SK-N-SH treated with all-trans-retinoic acid at 6 μM for 48 hours (cell line): ENCODE results near the gene PALLD.

Source experiments
- ATAC-seq: fragments of 200-7000 bp; cut with Tn5 transposase; 3 replicates; pipeline ENCODE4 v1.9.1; 2020; ENCODE audit warnings: mild to moderate bottlenecking, moderate library complexity
- ARNTL ChIP-seq: fragments of 450-650 bp; formaldehyde crosslinking; IDR thresholded peaks from 2 replicates; pipeline ENCODE4 v1.5.0; 2020; ENCODE audit warnings: low read depth, mild to moderate bottlenecking, moderate library complexity, borderline replicate concordance
- BACH2 ChIP-seq: fragments of 250-450 bp; sonication (Bioruptor Pico); IDR thresholded peaks from 2 replicates; pipeline ENCODE4 v1.9.0; 2021; ENCODE audit warnings: mild to moderate bottlenecking, borderline replicate concordance
- CSDC2 ChIP-seq: fragments of 250-450 bp; sonication (Bioruptor Pico); IDR thresholded peaks from 2 replicates; pipeline ENCODE4 v1.5.0; 2020; ENCODE audit warnings: mild to moderate bottlenecking, moderate library complexity
- ESRRG ChIP-seq: fragments of 250-450 bp; sonication (Bioruptor Pico); IDR thresholded peaks from 2 replicates; pipeline ENCODE4 v1.6.1; 2021; ENCODE audit warnings: mild to moderate bottlenecking
- ISL1 ChIP-seq: fragments of 250-450 bp; sonication (Bioruptor Pico); IDR thresholded peaks from 2 replicates; pipeline ENCODE4 v2.1.2; 2022; ENCODE audit warnings: mild to moderate bottlenecking, moderate library complexity
- OSR1 ChIP-seq: fragments of 250-450 bp; sonication (Bioruptor Pico); IDR thresholded peaks from 2 replicates; pipeline ENCODE4 v1.8.0; 2022; ENCODE audit warnings: moderate library complexity, mild to moderate bottlenecking, inconsistent platforms
- PPARA ChIP-seq: fragments of 250-450 bp; sonication (Bioruptor Pico); IDR thresholded peaks from 2 replicates; pipeline ENCODE4 v1.5.0; 2020; ENCODE audit warnings: mild to moderate bottlenecking, borderline replicate concordance
- SNAI2 ChIP-seq: fragments of 250-450 bp; sonication (Bioruptor Pico); IDR thresholded peaks from 2 replicates; pipeline ENCODE4 v1.5.0; 2020; ENCODE audit warnings: mild to moderate bottlenecking, moderate library complexity
- TCF4 ChIP-seq: fragments of 250-450 bp; sonication (Bioruptor Pico); IDR thresholded peaks from 2 replicates; pipeline ENCODE4 v1.8.0; 2021; ENCODE audit warnings: mild to moderate bottlenecking, moderate library complexity, borderline replicate concordance
- ZFP3 ChIP-seq: fragments of 250-450 bp; sonication (Bioruptor Pico); IDR thresholded peaks from 2 replicates; pipeline ENCODE4 v1.5.0; 2020; ENCODE audit warnings: mild to moderate bottlenecking, moderate library complexity
- ZFP30 ChIP-seq: fragments of 450-650 bp; formaldehyde crosslinking; IDR thresholded peaks from 2 replicates; pipeline ENCODE4 v1.5.0; 2022; ENCODE audit warnings: mild to moderate bottlenecking, moderate library complexity
- ZNF565 ChIP-seq: fragments of 450-650 bp; formaldehyde crosslinking; conservative IDR thresholded peaks from 2 replicates; pipeline ENCODE4 v1.5.0; 2020; ENCODE audit warnings: low read depth, mild to moderate bottlenecking, moderate library complexity
- ZNF70 ChIP-seq: fragments of 450-650 bp; formaldehyde crosslinking; IDR thresholded peaks from 2 replicates; pipeline ENCODE4 v1.5.0; 2020; ENCODE audit warnings: mild to moderate bottlenecking, moderate library complexity
- ZNF8 ChIP-seq: fragments of 450-650 bp; formaldehyde crosslinking; IDR thresholded peaks from 2 replicates; pipeline ENCODE4 v1.5.0; 2020; ENCODE audit warnings: mild to moderate bottlenecking, moderate library complexity
- TF ChIP-seq, protein P1 (sequence below): fragments of 250-450 bp; sonication (Bioruptor Pico); IDR thresholded peaks from 2 replicates; pipeline ENCODE4 v1.5.0; 2020; ENCODE audit warnings: mild to moderate bottlenecking, moderate library complexity
- TF ChIP-seq, protein P2 (sequence below): fragments of 250-450 bp; sonication (Bioruptor Pico); IDR thresholded peaks from 2 replicates; pipeline ENCODE4 v1.5.1; 2020; ENCODE audit warnings: low read depth, mild to moderate bottlenecking, moderate library complexity
- TF ChIP-seq, protein P3 (sequence below): fragments of 250-450 bp; sonication (Bioruptor Pico); IDR thresholded peaks from 2 replicates; pipeline ENCODE4 v1.5.1; 2021; ENCODE audit warnings: mild to moderate bottlenecking, moderate library complexity
- TF ChIP-seq, protein P4 (sequence below): fragments of 250-450 bp; sonication (Bioruptor Pico); IDR thresholded peaks from 2 replicates; pipeline ENCODE4 v1.8.0; 2021; ENCODE audit warnings: low read depth, mild to moderate bottlenecking, moderate library complexity, borderline replicate concordance

PALLD gene

DNA sequence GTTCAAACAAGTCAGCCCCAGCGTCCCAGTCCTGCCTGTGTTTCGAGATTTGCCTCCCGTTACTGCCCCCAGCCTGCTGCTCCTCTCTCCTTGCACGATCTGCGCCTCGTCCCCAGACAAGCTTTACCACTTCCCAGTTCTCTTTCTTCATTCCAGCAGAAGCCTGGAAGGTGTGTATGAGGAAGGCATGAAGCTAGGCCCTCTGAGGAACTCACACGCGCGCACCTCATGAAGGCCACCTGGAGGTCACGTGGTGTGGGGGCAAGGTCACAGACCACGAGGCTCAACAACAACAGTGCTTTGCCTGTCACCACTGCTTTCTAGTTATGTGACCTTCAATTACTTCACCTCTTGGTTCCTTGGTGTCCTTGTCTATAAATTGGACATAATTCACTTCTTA, 181.0 kb downstream of the PALLD start:
- no peak for ATAC-seq
- TF ChIP-seq ESRRG (CRISPR knock-in tag) (no peak), CSDC2 (CRISPR knock-in tag) (no peak), ZFP30 (no peak), SNAI2 (no peak), ZFP3 (CRISPR knock-in tag) (no peak), BACH2 (CRISPR knock-in tag) (no peak), ZNF565 (CRISPR knock-in tag) (no peak), ISL1 (CRISPR knock-in tag) (no peak), ZNF70 (CRISPR knock-in tag) (no peak), PPARA (no peak), ARNTL (CRISPR knock-in tag) (no peak), ZNF8 (CRISPR knock-in tag) (no peak), TCF4 (CRISPR knock-in tag) (no peak), OSR1 (no peak)
- TF ChIP-seq, protein P1, sequence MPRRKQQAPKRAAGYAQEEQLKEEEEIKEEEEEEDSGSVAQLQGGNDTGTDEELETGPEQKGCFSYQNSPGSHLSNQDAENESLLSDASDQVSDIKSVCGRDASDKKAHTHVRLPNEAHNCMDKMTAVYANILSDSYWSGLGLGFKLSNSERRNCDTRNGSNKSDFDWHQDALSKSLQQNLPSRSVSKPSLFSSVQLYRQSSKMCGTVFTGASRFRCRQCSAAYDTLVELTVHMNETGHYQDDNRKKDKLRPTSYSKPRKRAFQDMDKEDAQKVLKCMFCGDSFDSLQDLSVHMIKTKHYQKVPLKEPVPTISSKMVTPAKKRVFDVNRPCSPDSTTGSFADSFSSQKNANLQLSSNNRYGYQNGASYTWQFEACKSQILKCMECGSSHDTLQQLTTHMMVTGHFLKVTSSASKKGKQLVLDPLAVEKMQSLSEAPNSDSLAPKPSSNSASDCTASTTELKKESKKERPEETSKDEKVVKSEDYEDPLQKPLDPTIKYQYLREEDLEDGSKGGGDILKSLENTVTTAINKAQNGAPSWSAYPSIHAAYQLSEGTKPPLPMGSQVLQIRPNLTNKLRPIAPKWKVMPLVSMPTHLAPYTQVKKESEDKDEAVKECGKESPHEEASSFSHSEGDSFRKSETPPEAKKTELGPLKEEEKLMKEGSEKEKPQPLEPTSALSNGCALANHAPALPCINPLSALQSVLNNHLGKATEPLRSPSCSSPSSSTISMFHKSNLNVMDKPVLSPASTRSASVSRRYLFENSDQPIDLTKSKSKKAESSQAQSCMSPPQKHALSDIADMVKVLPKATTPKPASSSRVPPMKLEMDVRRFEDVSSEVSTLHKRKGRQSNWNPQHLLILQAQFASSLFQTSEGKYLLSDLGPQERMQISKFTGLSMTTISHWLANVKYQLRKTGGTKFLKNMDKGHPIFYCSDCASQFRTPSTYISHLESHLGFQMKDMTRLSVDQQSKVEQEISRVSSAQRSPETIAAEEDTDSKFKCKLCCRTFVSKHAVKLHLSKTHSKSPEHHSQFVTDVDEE (CRISPR knock-in tag), result no peak
- TF ChIP-seq, protein P2, sequence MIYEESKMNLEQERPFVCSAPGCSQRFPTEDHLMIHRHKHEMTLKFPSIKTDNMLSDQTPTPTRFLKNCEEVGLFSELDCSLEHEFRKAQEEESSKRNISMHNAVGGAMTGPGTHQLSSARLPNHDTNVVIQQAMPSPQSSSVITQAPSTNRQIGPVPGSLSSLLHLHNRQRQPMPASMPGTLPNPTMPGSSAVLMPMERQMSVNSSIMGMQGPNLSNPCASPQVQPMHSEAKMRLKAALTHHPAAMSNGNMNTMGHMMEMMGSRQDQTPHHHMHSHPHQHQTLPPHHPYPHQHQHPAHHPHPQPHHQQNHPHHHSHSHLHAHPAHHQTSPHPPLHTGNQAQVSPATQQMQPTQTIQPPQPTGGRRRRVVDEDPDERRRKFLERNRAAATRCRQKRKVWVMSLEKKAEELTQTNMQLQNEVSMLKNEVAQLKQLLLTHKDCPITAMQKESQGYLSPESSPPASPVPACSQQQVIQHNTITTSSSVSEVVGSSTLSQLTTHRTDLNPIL (CRISPR knock-in tag), result no peak

DNA sequence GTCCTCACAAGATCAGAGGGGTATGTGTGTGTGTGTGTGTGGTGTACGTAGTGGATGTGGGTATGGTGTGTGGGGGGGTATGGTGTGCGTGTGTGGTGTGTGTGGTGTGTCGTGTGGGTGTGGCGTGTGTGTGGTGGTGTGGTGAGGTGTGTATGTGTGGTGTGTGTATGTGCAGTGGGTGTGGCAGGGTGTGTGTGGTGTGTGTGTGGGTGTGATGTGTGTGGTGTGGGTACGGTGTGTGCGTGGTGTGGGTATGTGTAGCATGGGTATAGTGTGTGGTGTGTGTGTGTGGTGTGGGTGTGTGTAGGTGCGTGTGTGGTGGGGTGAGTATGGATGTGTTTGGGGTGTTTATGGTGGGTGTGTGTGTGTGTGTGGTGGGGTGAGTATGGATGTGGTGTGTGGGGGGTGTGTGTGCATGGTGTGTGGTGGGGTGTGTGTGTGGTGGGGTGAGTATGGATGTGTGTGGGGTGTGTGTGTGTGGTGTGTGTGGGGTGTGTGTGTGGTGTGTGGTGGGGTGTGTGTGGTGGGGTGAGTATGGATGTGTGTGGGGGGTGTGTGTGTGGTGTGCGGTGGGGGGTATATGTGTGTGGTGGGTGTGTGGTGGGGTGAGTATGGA, 182.0 kb downstream of the PALLD start:
- TF ChIP-seq OSR1 (no peak), PPARA (no peak), ZNF70 (CRISPR knock-in tag) (no peak)
- TF ChIP-seq, protein P2 (CRISPR knock-in tag), result no peak
- ATAC-seq, result no peak

DNA sequence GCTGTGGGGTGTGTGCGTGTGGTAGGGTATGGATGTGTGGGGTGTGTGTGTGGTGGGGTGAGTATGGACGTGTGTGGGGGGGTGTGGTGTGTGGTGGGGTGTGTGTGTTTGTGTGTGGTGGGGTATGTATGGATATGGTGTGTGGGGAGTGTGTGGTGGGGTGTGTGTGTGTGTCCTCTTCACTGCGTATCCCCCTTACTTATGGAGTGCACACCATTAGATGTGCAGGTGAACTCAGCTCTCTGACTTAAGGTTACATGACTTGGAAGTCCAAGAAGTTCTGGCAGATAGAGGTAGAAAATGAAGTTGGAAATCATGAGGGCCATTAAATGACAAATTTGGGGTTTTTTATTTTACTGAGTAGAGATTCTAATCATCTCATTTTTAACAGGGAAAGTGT, 182.5 kb downstream of the PALLD start:
- TF ChIP-seq ZNF70 (CRISPR knock-in tag) (no peak), SNAI2 (no peak), PPARA (no peak), ZFP3 (CRISPR knock-in tag) (no peak), ZNF565 (CRISPR knock-in tag) (no peak)
- TF ChIP-seq, protein P1 (CRISPR knock-in tag), result no peak
- TF ChIP-seq, protein P3, sequence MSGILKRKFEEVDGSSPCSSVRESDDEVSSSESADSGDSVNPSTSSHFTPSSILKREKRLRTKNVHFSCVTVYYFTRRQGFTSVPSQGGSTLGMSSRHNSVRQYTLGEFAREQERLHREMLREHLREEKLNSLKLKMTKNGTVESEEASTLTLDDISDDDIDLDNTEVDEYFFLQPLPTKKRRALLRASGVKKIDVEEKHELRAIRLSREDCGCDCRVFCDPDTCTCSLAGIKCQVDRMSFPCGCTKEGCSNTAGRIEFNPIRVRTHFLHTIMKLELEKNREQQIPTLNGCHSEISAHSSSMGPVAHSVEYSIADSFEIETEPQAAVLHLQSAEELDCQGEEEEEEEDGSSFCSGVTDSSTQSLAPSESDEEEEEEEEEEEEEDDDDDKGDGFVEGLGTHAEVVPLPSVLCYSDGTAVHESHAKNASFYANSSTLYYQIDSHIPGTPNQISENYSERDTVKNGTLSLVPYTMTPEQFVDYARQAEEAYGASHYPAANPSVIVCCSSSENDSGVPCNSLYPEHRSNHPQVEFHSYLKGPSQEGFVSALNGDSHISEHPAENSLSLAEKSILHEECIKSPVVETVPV (CRISPR knock-in tag), result no peak
- TF ChIP-seq, protein P4, sequence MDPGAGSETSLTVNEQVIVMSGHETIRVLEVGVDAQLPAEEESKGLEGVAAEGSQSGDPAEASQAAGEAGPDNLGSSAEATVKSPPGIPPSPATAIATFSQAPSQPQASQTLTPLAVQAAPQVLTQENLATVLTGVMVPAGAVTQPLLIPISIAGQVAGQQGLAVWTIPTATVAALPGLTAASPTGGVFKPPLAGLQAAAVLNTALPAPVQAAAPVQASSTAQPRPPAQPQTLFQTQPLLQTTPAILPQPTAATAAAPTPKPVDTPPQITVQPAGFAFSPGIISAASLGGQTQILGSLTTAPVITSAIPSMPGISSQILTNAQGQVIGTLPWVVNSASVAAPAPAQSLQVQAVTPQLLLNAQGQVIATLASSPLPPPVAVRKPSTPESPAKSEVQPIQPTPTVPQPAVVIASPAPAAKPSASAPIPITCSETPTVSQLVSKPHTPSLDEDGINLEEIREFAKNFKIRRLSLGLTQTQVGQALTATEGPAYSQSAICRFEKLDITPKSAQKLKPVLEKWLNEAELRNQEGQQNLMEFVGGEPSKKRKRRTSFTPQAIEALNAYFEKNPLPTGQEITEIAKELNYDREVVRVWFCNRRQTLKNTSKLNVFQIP (CRISPR knock-in tag), result no peak
- peak; percentile 30 for ATAC-seq
